NK-92 (cell line): Measurements from ENCODE around the gene PDP2.

Experiments used
- DNase-seq: peaks from one replicate; lab custom pipeline; 2025; ENCODE audit not compliant: unreplicated experiment; lab: John Stamatoyannopoulos, UW

The PDP2 gene

GRCh38 chr16:66903544-66904427 is 23.5 kb downstream of the PDP2 start:
- no peak for DNase-seq

DNA sequence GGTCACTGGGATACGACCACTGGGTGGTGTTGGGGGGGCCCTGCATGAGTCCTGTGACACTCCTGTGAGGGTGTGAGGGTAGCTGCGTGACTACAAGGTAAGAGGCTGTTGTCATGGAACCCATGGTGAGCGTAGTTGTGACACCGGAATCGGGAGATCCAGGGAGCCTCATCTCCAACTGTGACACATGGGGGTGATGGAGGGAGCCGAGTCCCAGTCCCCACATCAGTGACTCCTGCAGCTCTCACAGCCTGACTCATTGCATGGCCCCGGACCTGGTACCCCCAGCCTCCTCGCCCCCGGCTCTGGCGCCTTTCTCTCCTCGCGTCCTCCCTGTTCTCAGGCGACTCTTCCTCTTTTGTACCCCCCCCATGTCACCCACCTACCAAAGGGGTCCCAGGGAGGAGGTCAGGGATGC is 24.1 kb downstream of the PDP2 start:
- no peak for DNase-seq

- no peak for DNase-seq
These were observed 24.7 kb downstream of the PDP2 start for GRCh38 chr16:66904846-66905632.

GRCh38 chr16:66905633-66906539 is 25.6 kb downstream of the PDP2 start:
- DNase-seq: no peak

- no peak for DNase-seq
These were observed 26.9 kb downstream of the PDP2 start for GRCh38 chr16:66906916-66907836.

- no peak for DNase-seq
These were observed 27.8 kb downstream of the PDP2 start for GRCh38 chr16:66908116-66908515.

- DNase-seq: no peak
These were observed 28.6 kb downstream of the PDP2 start for GRCh38 chr16:66908762-66909559.

GRCh38 chr16:66910175-66910940 is 30.0 kb downstream of the PDP2 start:
- DNase-seq: no peak

GRCh38 chr16:66911112-66911511 is 30.8 kb downstream of the PDP2 start:
- DNase-seq: no peak

DNA sequence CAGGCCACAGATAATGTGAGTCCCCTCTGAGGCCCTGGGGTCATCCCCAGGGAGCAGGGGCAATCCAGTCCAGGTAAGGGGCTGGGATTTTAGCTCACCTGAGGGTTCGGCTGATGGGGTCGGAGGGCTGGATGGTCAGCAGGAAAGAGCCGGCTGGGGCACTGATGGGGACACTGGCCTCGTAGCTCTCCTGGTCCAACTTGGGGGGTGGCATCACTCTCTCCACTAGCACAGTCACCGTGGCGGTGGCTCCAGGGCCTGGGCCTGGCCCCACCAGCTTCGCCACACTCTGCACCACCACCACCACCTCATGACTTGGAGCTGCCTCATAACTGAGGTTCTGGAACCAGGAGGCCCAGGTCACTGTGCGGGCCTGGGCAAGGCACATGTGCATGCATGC is 31.5 kb downstream of the PDP2 start:
- no peak for DNase-seq

GRCh38 chr16:66913081-66913480 is 32.8 kb downstream of the PDP2 start:
- DNase-seq: no peak

- DNase-seq: no peak
These were observed 33.4 kb downstream of the PDP2 start for GRCh38 chr16:66913711-66914110.

GRCh38 chr16:66914541-66914940 is 34.2 kb downstream of the PDP2 start:
- DNase-seq: no peak

DNA sequence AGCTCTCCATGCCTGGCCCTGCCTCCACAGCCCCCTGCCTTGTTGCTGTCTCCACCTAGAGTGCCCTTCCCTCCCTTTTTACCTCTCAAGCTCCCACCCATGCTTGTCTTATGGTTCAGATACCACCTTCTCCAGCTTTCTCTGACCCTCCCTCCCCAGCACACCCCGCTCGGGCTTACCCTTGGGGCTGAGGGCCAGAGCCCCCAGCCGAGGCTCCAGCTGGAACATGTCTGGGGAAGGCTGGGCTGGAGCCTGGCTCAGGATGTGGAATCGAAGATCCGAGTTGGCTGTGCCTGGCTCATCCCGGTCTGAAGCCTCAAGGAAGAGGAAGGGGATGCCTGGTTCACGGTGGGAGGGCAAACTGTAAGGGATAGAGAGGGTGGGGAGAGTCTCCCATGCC is 34.7 kb downstream of the PDP2 start:
- no peak for DNase-seq

DNA sequence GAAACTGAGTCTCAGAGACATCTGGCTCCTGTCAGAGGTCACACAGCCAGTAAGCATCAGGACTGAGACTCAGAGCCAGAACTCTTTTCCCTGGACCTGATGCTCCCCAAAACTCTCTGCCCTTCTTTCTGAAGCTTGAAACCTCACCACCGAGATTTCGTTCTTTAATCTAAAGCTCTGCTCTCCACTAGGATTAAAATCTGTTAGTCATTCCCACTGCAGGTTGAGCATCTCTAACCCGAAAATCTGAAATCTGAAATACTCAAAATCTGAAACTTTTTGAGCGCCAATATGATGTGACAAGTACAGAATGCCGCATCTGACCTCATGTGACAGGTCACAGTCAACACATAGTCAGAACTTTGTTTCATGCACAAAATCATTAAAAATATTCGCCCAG is 36.2 kb downstream of the PDP2 start:
- DNase-seq: no peak

DNA sequence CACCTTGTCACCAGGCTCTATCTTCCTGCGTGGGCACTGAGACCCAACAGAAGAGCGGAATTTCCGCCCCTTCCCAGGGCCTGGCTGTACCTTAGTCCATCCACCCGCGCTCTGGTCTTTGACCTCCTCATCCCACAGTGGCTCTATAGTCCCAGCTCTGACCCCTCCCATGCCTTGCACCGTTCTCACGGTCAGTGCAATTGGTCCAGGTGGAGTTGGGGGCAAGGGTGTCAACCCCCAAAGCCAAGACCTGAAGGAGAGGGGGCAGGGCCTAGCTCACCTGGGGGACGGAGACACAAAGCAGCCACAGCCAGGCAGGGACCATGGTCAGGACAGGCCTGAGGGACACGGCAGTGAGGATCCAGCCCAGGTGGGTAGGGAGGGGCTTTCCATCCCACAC is 37.4 kb downstream of the PDP2 start:
- DNase-seq: no peak

DNA sequence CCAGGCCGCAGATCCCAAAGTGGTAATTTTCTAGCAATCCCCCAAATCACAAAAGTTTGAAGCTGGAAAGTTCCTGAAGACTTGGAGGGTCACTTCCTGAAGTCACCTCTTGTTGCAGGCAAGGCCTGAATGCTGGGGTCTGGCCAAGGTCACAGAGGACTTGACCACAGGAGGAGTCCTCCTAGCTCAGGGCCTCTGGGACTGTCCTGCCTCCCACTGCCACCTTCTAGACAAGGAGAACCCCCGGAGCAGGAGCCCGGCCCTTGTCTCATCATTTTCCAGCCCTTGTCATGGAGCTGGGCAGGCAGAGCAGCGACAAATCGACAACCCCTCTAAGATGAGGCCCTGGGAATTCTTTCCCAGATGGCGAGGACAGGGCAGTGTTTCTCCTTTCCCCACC is 38.0 kb downstream of the PDP2 start:
- DNase-seq: no peak

GRCh38 chr16:66918803-66919568 is 38.7 kb downstream of the PDP2 start, which contains the start of gene CDH16:
Gene CDH16 (minus strand): TSS chr16:66918885. CDS start chr16:66918065, 820 bp downstream.
- DNase-seq: no peak
